GM06990 (cell line): ENCODE results near the gene GXYLT2.

Source experiments
- DNase-seq: peaks from one replicate; pipeline ENCODE4 v3.0.0-alpha.2; 2011; ENCODE audit not compliant: insufficient read length; ENCODE audit errors: extremely low read depth
- H3K27me3 ChIP-seq: replicated peaks from 2 replicates; pipeline ENCODE4 v1.6.0; 2011; ENCODE audit warnings: low read length; ENCODE audit not compliant: control insufficient read depth, insufficient read depth
- H3K36me3 ChIP-seq: 2 replicates; pipeline ENCODE4 v1.5.1; 2011; ENCODE audit warnings: low read length; ENCODE audit not compliant: control insufficient read depth, insufficient read depth
- H3K4me3 ChIP-seq: replicated peaks from 2 replicates; pipeline ENCODE4 v1.5.1; 2011; ENCODE audit warnings: low read depth, mild to moderate bottlenecking, control low read depth, low read length
- CTCF ChIP-seq: IDR thresholded peaks from 2 replicates; pipeline ENCODE4 v1.5.1; 2011; ENCODE audit warnings: low read length, control low read depth, mild to moderate bottlenecking, inconsistent platforms; ENCODE audit not compliant: insufficient read depth, poor library complexity, severe bottlenecking

GXYLT2 gene

GRCh38 chr3:72847751-72848702 is 39.8 kb upstream of the GXYLT2 start, which contains the start of gene SHQ1:
SHQ1 (minus strand) TSS chr3:72848445; CDS start chr3:72848340, 105 bp downstream.
- H3K27me3 ChIP-seq = no peaks in the 10 kb centered on the region
- H3K36me3 ChIP-seq = no peaks in the 10 kb centered on the region
- TF ChIP-seq CTCF = no peak
- H3K4me3 ChIP-seq = peak within 1 kb of the TSS; percentile 98
- DNase-seq = peak; percentile 90

- no peak for TF ChIP-seq CTCF
- DNase-seq = no peak
Measured at GRCh38 chr3:72848703-72849081, 39.2 kb upstream of the GXYLT2 start.

GRCh38 chr3:72855001-72855400 is 32.8 kb upstream of the GXYLT2 start:
- no peaks in the 10 kb centered on the region for H3K36me3 ChIP-seq
- DNase-seq = no peak
- H3K4me3 ChIP-seq = no peak overlapping the region
- no peaks in the 10 kb centered on the region for H3K27me3 ChIP-seq
- TF ChIP-seq CTCF = no peak

More at GRCh38 chr3:72848703-72849081, 39.2 kb upstream of the GXYLT2 start:
- no peaks in the 10 kb centered on the region for H3K27me3 ChIP-seq
- no peaks in the 10 kb centered on the region for H3K36me3 ChIP-seq
- peak overlapping the region; percentile 98 for H3K4me3 ChIP-seq

- no peak for DNase-seq
- no peak for TF ChIP-seq CTCF
- Histone ChIP-seq H3K36me3 (no peaks in the 10 kb centered on the region), H3K4me3 (no peak overlapping the region), H3K27me3 (no peaks in the 10 kb centered on the region)
Measured at GRCh38 chr3:72860053-72860452, 27.8 kb upstream of the GXYLT2 start.

GRCh38 chr3:72860846-72861245 is 27.0 kb upstream of the GXYLT2 start:
- DNase-seq = no peak
- H3K27me3 ChIP-seq = no peaks in the 10 kb centered on the region
- no peak overlapping the region for H3K4me3 ChIP-seq
- H3K36me3 ChIP-seq = no peaks in the 10 kb centered on the region
- TF ChIP-seq CTCF = no peak
